CD4-positive, alpha-beta memory T cell (primary cell): ENCODE results near the gene RPL10L. TPM values are rescaled to one million over a fixed set of nuclear protein-coding genes. Genes with fewer than 3 reads are reported as not detected.

Source experiments
- CTCF ChIA-PET: fragments of 350-600 bp; sonication (Branson Sonifier 250); formaldehyde crosslinking; loops from one replicate; lab custom pipeline; 2021; ENCODE audit warnings: inconsistent platforms; ENCODE audit not compliant: partially characterized antibody; lab: Charles Lee
- POLR2A ChIA-PET: fragments of 350-600 bp; sonication (Branson Sonifier 250); formaldehyde crosslinking; loops from one replicate; lab custom pipeline; 2021; ENCODE audit not compliant: partially characterized antibody; lab: Charles Lee
- DNase-seq, 5 donors: peaks; one replicate each; pipeline versions ENCODE4 v3.0.0 to v3.0.0-alpha.2; 2020 to 2022; ENCODE audit warnings: mixed read lengths in 1 of 5
- H3K27ac ChIP-seq: one replicate; pipeline ENCODE4 v1.7.0; 2013; ENCODE audit warnings: low read depth, low read length
- H3K27me3 ChIP-seq: 2 replicates; pipeline ENCODE4 v1.7.0; 2013; ENCODE audit warnings: mild to moderate bottlenecking, low read length, moderate library complexity; ENCODE audit not compliant: insufficient read depth
- H3K36me3 ChIP-seq: 2 replicates; pipeline ENCODE4 v1.7.0; 2013; ENCODE audit warnings: mild to moderate bottlenecking, low read length, moderate library complexity; ENCODE audit not compliant: insufficient read depth
- H3K4me1 ChIP-seq: 2 replicates; pipeline ENCODE4 v1.7.0; 2013; ENCODE audit warnings: mild to moderate bottlenecking, low read length, moderate library complexity; ENCODE audit not compliant: insufficient read depth
- H3K4me3 ChIP-seq, 2 donors: one replicate each; pipeline ENCODE4 v1.7.0; 2013; ENCODE audit warnings: low read length in 2 of 2, mild to moderate bottlenecking in 1 of 2
- H3K9me3 ChIP-seq, 2 donors: one replicate each; pipeline ENCODE4 v1.7.0; 2013; ENCODE audit warnings: low read length in 2 of 2, control low read depth in 1 of 2; ENCODE audit not compliant: control insufficient read depth in 1 of 2
- H3K27ac Mint-ChIP-seq, 7 donors: one replicate each; pipeline ENCODE4 v1.8.0; 2020 to 2021; ENCODE audit warnings: mixed read lengths in 7 of 7, mild to moderate bottlenecking in 6 of 7, inconsistent platforms in 3 of 7, moderate library complexity in 3 of 7
- H3K27me3 Mint-ChIP-seq, 2 donors: one replicate each; pipeline ENCODE4 v1.8.0; 2020 to 2021; ENCODE audit warnings: mixed read lengths in 2 of 2
- H3K36me3 Mint-ChIP-seq, 2 donors: one replicate each; pipeline ENCODE4 v1.8.0; 2020 to 2021; ENCODE audit warnings: mixed read lengths in 2 of 2, inconsistent platforms in 1 of 2, mild to moderate bottlenecking in 1 of 2
- H3K4me1 Mint-ChIP-seq, 4 donors: one replicate each; pipeline ENCODE4 v1.8.0; 2020 to 2021; ENCODE audit warnings: mixed read lengths in 4 of 4, mild to moderate bottlenecking in 1 of 4
- H3K4me3 Mint-ChIP-seq, 8 donors: one replicate each; pipeline ENCODE4 v1.8.0; 2020 to 2021; ENCODE audit warnings: mixed read lengths in 8 of 8, mild to moderate bottlenecking in 7 of 8, moderate library complexity in 6 of 8, inconsistent platforms in 3 of 8
- H3K9me3 Mint-ChIP-seq, 8 donors: one replicate each; pipeline ENCODE4 v1.8.0; 2020 to 2021; ENCODE audit warnings: mixed read lengths in 8 of 8, mild to moderate bottlenecking in 5 of 8, inconsistent platforms in 3 of 8, moderate library complexity in 1 of 8
- intact Hi-C: fragments of 100-400 bp; cut with micrococcal nuclease; formaldehyde crosslinking; loops from one replicate; pipeline ENCODE4 v1.15.1; 2023
- polyA plus RNA-seq, 2 donors: library from polyadenylated mRNA; unstranded; fragments of 300-500 nt; fragmentation: Illumina TruSeq; gene quantifications; one replicate each; pipeline ENCODE4 v1.2.3, GENCODE V29; 2021
- total RNA-seq, 2 experiments: library from RNA; stranded (reverse); gene quantifications; one replicate each; pipeline ENCODE4 v1.2.3, GENCODE V29; 2021

The RPL10L gene
- total RNA-seq (not detected), polyA plus RNA-seq (not detected)

DNA sequence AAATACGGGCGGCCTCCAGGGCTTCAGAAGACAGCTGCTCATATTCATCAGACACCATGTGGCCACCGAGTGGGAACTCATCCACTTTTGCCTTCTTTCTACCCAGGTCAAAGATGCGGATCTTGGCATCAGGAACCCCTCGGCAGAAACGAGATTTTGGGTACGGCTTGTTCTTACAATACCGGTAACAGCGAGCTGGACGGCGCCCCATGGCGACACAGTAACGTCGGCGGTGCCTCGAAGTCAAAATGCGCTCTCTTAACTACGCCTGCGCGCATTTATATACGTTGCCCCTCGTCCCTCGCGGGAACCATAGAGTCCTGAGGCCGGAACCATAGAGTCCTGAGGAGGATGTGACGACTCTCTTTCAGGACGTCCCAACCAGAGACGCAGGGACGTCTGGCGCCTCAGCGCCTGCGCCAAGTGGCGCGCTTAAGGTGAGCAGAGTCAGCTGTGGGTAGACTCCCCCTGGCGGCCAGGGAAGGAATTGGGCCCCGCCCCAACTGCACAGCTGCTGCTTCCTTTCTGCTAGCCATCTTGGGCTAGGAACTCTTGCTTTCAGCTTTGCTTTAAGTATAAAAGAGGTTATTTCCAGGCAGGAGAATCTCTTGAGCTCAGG, at the start of gene RPL10L:
Gene RPL10L, minus strand, starts transcription at position 256 of the 619 bp plus-strand sequence. Its CDS starts 45 bp downstream, at position 211.
- ChIA-PET CTCF (no interaction called here), POLR2A (no interaction called here)
- H3K27ac Mint-ChIP-seq: no peak within 1 kb of the TSS
- Histone ChIP-seq H3K36me3 (no peaks in the 10 kb centered on the region), H3K9me3 (no peaks in the 10 kb centered on the region), H3K4me1 (no peaks in the 10 kb centered on the region), H3K27ac (no peak within 1 kb of the TSS), H3K27me3 (no peaks in the 10 kb centered on the region), H3K4me3 (no peak within 1 kb of the TSS)
- H3K4me1 Mint-ChIP-seq: no peaks in the 10 kb centered on the region
- DNase-seq: no peak
- intact Hi-C loops: no loop called here
- H3K9me3 Mint-ChIP-seq: peaks cover 0 to 12% (median 2%) of the 10 kb centered on the region in 8 donors
- no peaks in the 10 kb centered on the region for H3K36me3 Mint-ChIP-seq
- no peak within 1 kb of the TSS for H3K4me3 Mint-ChIP-seq
- H3K27me3 Mint-ChIP-seq: no peaks in the 10 kb centered on the region

GRCh38 chr14:46691819-46692218, 40.2 kb upstream of the RPL10L start:
- Histone ChIP-seq H3K36me3 (no peaks in the 10 kb centered on the region), H3K27me3 (no peaks in the 10 kb centered on the region), H3K27ac (no peak overlapping the region), H3K4me3 (no peak overlapping the region), H3K9me3 (peaks cover 0 to 1% of the 10 kb centered on the region in 2 donors), H3K4me1 (no peaks in the 10 kb centered on the region)
- CTCF ChIA-PET: no interaction called here
- no peak overlapping the region for H3K27ac Mint-ChIP-seq
- no peaks in the 10 kb centered on the region for H3K36me3 Mint-ChIP-seq
- intact Hi-C loops: no loop called here
- no peaks in the 10 kb centered on the region for H3K4me1 Mint-ChIP-seq
- H3K27me3 Mint-ChIP-seq: no peaks in the 10 kb centered on the region
- POLR2A ChIA-PET: no interaction called here
- peaks cover 0 to 24% (median 11%) of the 10 kb centered on the region in 8 donors for H3K9me3 Mint-ChIP-seq
- no peak overlapping the region for H3K4me3 Mint-ChIP-seq
- no peak for DNase-seq

- CTCF ChIA-PET: interaction anchor here (1.1 kb wide), 1 partner anchor 14 kb away, joined by 3 read pairs; no protein-coding TSS in a partner anchor
- Mint-ChIP-seq H3K27me3 (no peaks in the 10 kb centered on the region), H3K27ac (no peak overlapping the region), H3K9me3 (peaks cover 0 to 24% (median 15%) of the 10 kb centered on the region in 8 donors), H3K36me3 (no peaks in the 10 kb centered on the region), H3K4me3 (no peak overlapping the region), H3K4me1 (no peaks in the 10 kb centered on the region)
- Histone ChIP-seq H3K27ac (no peak overlapping the region), H3K4me3 (no peak overlapping the region), H3K4me1 (no peaks in the 10 kb centered on the region), H3K36me3 (no peaks in the 10 kb centered on the region), H3K9me3 (peaks cover 0 to 4% of the 10 kb centered on the region in 2 donors), H3K27me3 (no peaks in the 10 kb centered on the region)
- POLR2A ChIA-PET: no interaction called here
- no peak for DNase-seq
- intact Hi-C loops: no loop called here
Observed at GRCh38 chr14:46686652-46687051, 35.1 kb upstream of the RPL10L start.

GRCh38 chr14:46672128-46672527, 20.5 kb upstream of the RPL10L start:
- H3K4me1 ChIP-seq: no peaks in the 10 kb centered on the region
- H3K27ac ChIP-seq: no peak overlapping the region
- no peak for DNase-seq
- no peak overlapping the region for H3K27ac Mint-ChIP-seq
- no peaks in the 10 kb centered on the region for H3K27me3 ChIP-seq
- intact Hi-C loops: no loop called here
- ChIA-PET POLR2A (no interaction called here), CTCF (no interaction called here)
- H3K27me3 Mint-ChIP-seq: no peaks in the 10 kb centered on the region
- no peaks in the 10 kb centered on the region for H3K36me3 ChIP-seq
- H3K4me3 ChIP-seq: no peak overlapping the region
- no peaks in the 10 kb centered on the region for H3K4me1 Mint-ChIP-seq
- peaks cover 0 to 29% (median 7%) of the 10 kb centered on the region in 8 donors for H3K9me3 Mint-ChIP-seq
- H3K36me3 Mint-ChIP-seq: no peaks in the 10 kb centered on the region
- H3K4me3 Mint-ChIP-seq: no peak overlapping the region
- no peaks in the 10 kb centered on the region for H3K9me3 ChIP-seq

DNA sequence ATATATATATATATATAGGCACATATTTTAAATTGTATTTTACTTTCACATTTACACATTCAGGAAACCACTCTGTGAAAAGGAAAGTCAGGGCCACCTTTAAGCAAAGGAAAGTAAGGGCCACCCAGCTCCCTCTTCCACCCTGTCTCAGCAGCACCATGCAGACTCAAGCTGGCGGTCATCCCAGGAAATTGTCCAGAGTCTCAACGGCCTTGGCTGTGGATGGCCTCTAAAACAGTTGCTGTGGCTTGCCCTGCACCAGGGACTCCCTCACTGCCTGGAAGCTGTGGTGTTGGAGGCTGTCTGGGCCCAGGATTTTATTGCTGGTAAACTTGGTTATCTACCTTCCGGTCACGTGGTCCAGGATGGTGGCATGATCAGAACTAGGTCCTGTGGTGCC, 11.8 kb upstream of the RPL10L start:
- CTCF ChIA-PET: no interaction called here
- intact Hi-C loops: no loop called here
- Mint-ChIP-seq H3K36me3 (no peaks in the 10 kb centered on the region), H3K4me3 (no peak overlapping the region), H3K9me3 (peaks cover 0 to 27% (median 10%) of the 10 kb centered on the region in 8 donors), H3K4me1 (no peaks in the 10 kb centered on the region), H3K27ac (no peak overlapping the region), H3K27me3 (no peaks in the 10 kb centered on the region)
- Histone ChIP-seq H3K27ac (no peak overlapping the region), H3K9me3 (no peaks in the 10 kb centered on the region), H3K27me3 (no peaks in the 10 kb centered on the region), H3K4me3 (no peak overlapping the region), H3K36me3 (no peaks in the 10 kb centered on the region), H3K4me1 (no peaks in the 10 kb centered on the region)
- DNase-seq: no peak
- POLR2A ChIA-PET: no interaction called here

GRCh38 chr14:46661728-46662127, 10.1 kb upstream of the RPL10L start:
- Histone ChIP-seq H3K27ac (no peak overlapping the region), H3K27me3 (no peaks in the 10 kb centered on the region), H3K36me3 (no peaks in the 10 kb centered on the region), H3K4me1 (no peaks in the 10 kb centered on the region), H3K9me3 (no peaks in the 10 kb centered on the region), H3K4me3 (no peak overlapping the region)
- Mint-ChIP-seq H3K9me3 (peaks cover 0 to 27% (median 10%) of the 10 kb centered on the region in 8 donors), H3K27me3 (no peaks in the 10 kb centered on the region), H3K27ac (no peak overlapping the region), H3K4me3 (no peak overlapping the region), H3K36me3 (no peaks in the 10 kb centered on the region), H3K4me1 (no peaks in the 10 kb centered on the region)
- CTCF ChIA-PET: no interaction called here
- no peak for DNase-seq
- POLR2A ChIA-PET: no interaction called here
- intact Hi-C loops: no loop called here

GRCh38 chr14:46653031-46653755, 1.6 kb upstream of the RPL10L start:
- Histone ChIP-seq H3K36me3 (no peaks in the 10 kb centered on the region), H3K27ac (no peak overlapping the region), H3K27me3 (no peaks in the 10 kb centered on the region), H3K4me1 (no peaks in the 10 kb centered on the region), H3K4me3 (no peak overlapping the region), H3K9me3 (no peaks in the 10 kb centered on the region)
- Mint-ChIP-seq H3K36me3 (no peaks in the 10 kb centered on the region), H3K9me3 (peaks cover 0 to 12% (median 2%) of the 10 kb centered on the region in 8 donors), H3K4me1 (no peaks in the 10 kb centered on the region), H3K27ac (no peak overlapping the region), H3K4me3 (no peak overlapping the region), H3K27me3 (no peaks in the 10 kb centered on the region)
- intact Hi-C loops: no loop called here
- CTCF ChIA-PET: no interaction called here
- no peak for DNase-seq
- POLR2A ChIA-PET: no interaction called here
